ENCODE measurements around the gene ESR2. TPM values are rescaled to one million over a fixed set of nuclear protein-coding genes. Genes with fewer than 3 reads are reported as not detected.

The ESR2 gene
- total RNA-seq, 1 donor from 2014 or later, result 0.16 TPM

GRCh38 chr14:64232944-64233343 lies 61.2 kb downstream of the ESR2 start:
- Mint-ChIP-seq H3K36me3 (ENCODE audit: low read depth, unreplicated experiment) (no peaks in the 10 kb centered on the region), H3K9me3 (ENCODE audit: unreplicated experiment) (no peaks in the 10 kb centered on the region), H3K4me3 (ENCODE audit: unreplicated experiment) (no peak overlapping the region), H3K27ac (ENCODE audit: unreplicated experiment) (no peak overlapping the region), H3K4me1 (ENCODE audit: low read depth, unreplicated experiment) (peaks cover 20% of the 10 kb centered on the region), H3K27me3 (ENCODE audit: low read depth, unreplicated experiment) (peaks cover 14% of the 10 kb centered on the region)
- Histone ChIP-seq H3K4me3 (ENCODE audit: insufficient read depth, low read depth, low read length) (no peak overlapping the region), H3K36me3 (ENCODE audit: insufficient read depth, low read length) (no peaks in the 10 kb centered on the region), H3K4me2 (ENCODE audit: low read length) (peak overlapping the region; percentile 61), H3K27ac (ENCODE audit: low read depth, low read length) (peak overlapping the region; percentile 18), H3K9ac (ENCODE audit: low read length) (peak overlapping the region; percentile 25), H2AFZ (ENCODE audit: low read depth, low read length) (no peak overlapping the region), H3K4me1 (ENCODE audit: insufficient read depth, low read length) (peaks cover 32% of the 10 kb centered on the region), H3K9me3 (ENCODE audit: insufficient read depth, low read depth, low read length) (no peaks in the 10 kb centered on the region), H3K79me2 (ENCODE audit: insufficient read depth, low read length) (no peaks in the 10 kb centered on the region), H3K27me3 (ENCODE audit: insufficient read depth, low read length) (peaks cover 18% of the 10 kb centered on the region), H4K20me1 (ENCODE audit: insufficient read depth, low read length) (peaks cover 6% of the 10 kb centered on the region)
- TF ChIP-seq CTCF (IDR thresholded peaks at IDR 0.05; ENCODE audit: insufficient read depth, low read depth, low read length) (no peak), EZH2 (IDR thresholded peaks at IDR 0.05; ENCODE audit: insufficient read depth, low read length) (no peak)
- FAIRE-seq (no peak), DNase-seq (ENCODE audit: low read depth) (no peak)

DNA sequence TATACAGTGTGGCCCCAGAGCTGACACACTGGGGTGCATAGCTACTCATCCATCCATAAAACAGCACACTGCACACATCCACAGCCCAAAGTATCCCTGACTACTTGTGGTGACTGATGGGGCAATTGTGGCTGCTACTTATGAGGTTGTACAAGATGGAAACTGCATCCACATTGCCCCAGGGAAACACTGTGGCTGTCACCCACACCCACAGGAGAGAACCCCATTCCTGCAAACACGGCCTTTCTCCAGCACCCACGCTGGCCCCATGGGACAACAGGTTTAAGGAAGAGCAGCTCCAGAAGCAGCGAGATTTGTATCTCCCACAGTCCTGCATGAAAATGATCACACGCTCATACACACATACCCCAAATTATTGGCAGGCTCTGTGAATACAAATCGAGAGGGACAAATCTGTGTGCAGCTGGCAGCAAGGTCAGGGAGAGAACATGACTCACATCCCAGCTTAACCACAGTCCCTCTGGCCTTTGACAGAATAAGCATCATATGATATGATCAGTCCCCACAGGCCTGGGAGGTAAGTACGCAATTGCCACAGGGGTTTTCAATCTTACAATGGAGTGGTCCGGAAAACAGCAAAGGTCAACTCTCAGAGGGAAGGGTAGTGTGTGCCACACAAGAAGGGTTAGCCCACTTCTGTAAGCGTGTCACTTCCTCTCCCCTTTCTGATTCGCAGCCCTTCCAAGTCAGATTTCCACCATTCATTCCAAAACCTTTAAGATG lies 61.9 kb downstream of the ESR2 start:
- Mint-ChIP-seq H3K4me1 (ENCODE audit: low read depth, unreplicated experiment) (peaks cover 20% of the 10 kb centered on the region), H3K9me3 (ENCODE audit: unreplicated experiment) (no peaks in the 10 kb centered on the region), H3K27me3 (ENCODE audit: low read depth, unreplicated experiment) (peaks cover 14% of the 10 kb centered on the region), H3K36me3 (ENCODE audit: low read depth, unreplicated experiment) (no peaks in the 10 kb centered on the region), H3K27ac (ENCODE audit: unreplicated experiment) (no peak overlapping the region), H3K4me3 (ENCODE audit: unreplicated experiment) (peak overlapping the region; percentile 40)
- peaks cover 32% of the 10 kb centered on the region for H3K4me1 ChIP-seq (ENCODE audit: insufficient read depth, low read length)
- TF ChIP-seq EZH2 (IDR thresholded peaks at IDR 0.05; ENCODE audit: insufficient read depth, low read length) (no peak), CTCF (IDR thresholded peaks at IDR 0.05; ENCODE audit: insufficient read depth, low read depth, low read length) (no peak)
- no peak overlapping the region for H2AFZ ChIP-seq (ENCODE audit: low read depth, low read length)
- H3K9ac ChIP-seq (ENCODE audit: low read length), result peak overlapping the region; percentile 25
- peak overlapping the region; percentile 61 for H3K4me2 ChIP-seq (ENCODE audit: low read length)
- peak overlapping the region; percentile 31 for H3K27ac ChIP-seq (ENCODE audit: low read depth, low read length)
- H3K9me3 ChIP-seq (ENCODE audit: insufficient read depth, low read depth, low read length), result no peaks in the 10 kb centered on the region
- DNase-seq (ENCODE audit: low read depth), result peak; percentile 93
- no peaks in the 10 kb centered on the region for H3K79me2 ChIP-seq (ENCODE audit: insufficient read depth, low read length)
- no peak overlapping the region for H3K4me3 ChIP-seq (ENCODE audit: insufficient read depth, low read depth, low read length)
- peaks cover 6% of the 10 kb centered on the region for H4K20me1 ChIP-seq (ENCODE audit: insufficient read depth, low read length)
- peaks cover 18% of the 10 kb centered on the region for H3K27me3 ChIP-seq (ENCODE audit: insufficient read depth, low read length)
- peak; percentile 74 for FAIRE-seq
- no peaks in the 10 kb centered on the region for H3K36me3 ChIP-seq (ENCODE audit: insufficient read depth, low read length)

- H3K4me1 ChIP-seq (ENCODE audit: insufficient read depth, low read length), result peaks cover 20% of the 10 kb centered on the region
- FAIRE-seq (no peak), DNase-seq (ENCODE audit: low read depth) (no peak)
- no peak overlapping the region for H3K4me3 ChIP-seq (ENCODE audit: insufficient read depth, low read depth, low read length)
- H3K4me2 ChIP-seq (ENCODE audit: low read length), result no peak overlapping the region
- H4K20me1 ChIP-seq (ENCODE audit: insufficient read depth, low read length), result no peaks in the 10 kb centered on the region
- H3K36me3 ChIP-seq (ENCODE audit: insufficient read depth, low read length), result no peaks in the 10 kb centered on the region
- no peak overlapping the region for H2AFZ ChIP-seq (ENCODE audit: low read depth, low read length)
- H3K9ac ChIP-seq (ENCODE audit: low read length), result no peak overlapping the region
- no peaks in the 10 kb centered on the region for H3K9me3 Mint-ChIP-seq (ENCODE audit: unreplicated experiment)
- H3K4me3 Mint-ChIP-seq (ENCODE audit: unreplicated experiment), result no peak overlapping the region
- peaks cover 5% of the 10 kb centered on the region for H3K27me3 ChIP-seq (ENCODE audit: insufficient read depth, low read length)
- H3K27ac ChIP-seq (ENCODE audit: low read depth, low read length), result no peak overlapping the region
- peaks cover 2% of the 10 kb centered on the region for H3K27me3 Mint-ChIP-seq (ENCODE audit: low read depth, unreplicated experiment)
- no peak for TF ChIP-seq CTCF (IDR thresholded peaks at IDR 0.05; ENCODE audit: insufficient read depth, low read depth, low read length)
- no peaks in the 10 kb centered on the region for H3K36me3 Mint-ChIP-seq (ENCODE audit: low read depth, unreplicated experiment)
- no peaks in the 10 kb centered on the region for H3K79me2 ChIP-seq (ENCODE audit: insufficient read depth, low read length)
- no peak overlapping the region for H3K27ac Mint-ChIP-seq (ENCODE audit: unreplicated experiment)
- H3K4me1 Mint-ChIP-seq (ENCODE audit: low read depth, unreplicated experiment), result peaks cover 20% of the 10 kb centered on the region
- H3K9me3 ChIP-seq (ENCODE audit: insufficient read depth, low read depth, low read length), result no peaks in the 10 kb centered on the region
Measured at GRCh38 chr14:64229489-64229888, 64.7 kb downstream of the ESR2 start.

Data from astrocyte (in vitro differentiated cells and primary cell).